NCI-H2107 treated with DMSO at 0.1 percent for 48 hours (cell line): ENCODE results near the gene MED28.
A peak's percentile ranks its signal among the peaks of the same experiment; 100 is the strongest.
"Not testable (repeated sequence)": the region's sequence is repeated elsewhere in the genome, so short reads cannot be mapped to it uniquely, and the experiment has no call there.

ENCODE experiments used
- DNase-seq: peaks from one replicate; lab custom pipeline; 2025; ENCODE audit not compliant: unreplicated experiment; lab: John Stamatoyannopoulos, UW

Gene MED28

GRCh38 chr4:17616283-17616682, 1.8 kb downstream of the MED28 start:
- no peak for DNase-seq

GRCh38 chr4:17618926-17619325, 4.5 kb downstream of the MED28 start:
- no peak for DNase-seq

GRCh38 chr4:17619416-17620105, 5.1 kb downstream of the MED28 start:
- DNase-seq: no peak

- DNase-seq: no peak
Observed at GRCh38 chr4:17623451-17624001, 9.1 kb downstream of the MED28 start.

GRCh38 chr4:17624821-17625220, 10.4 kb downstream of the MED28 start:
- no peak for DNase-seq

GRCh38 chr4:17630228-17630627, 15.8 kb downstream of the MED28 start:
- DNase-seq: no peak

- DNase-seq: no peak
Observed at GRCh38 chr4:17633600-17633999, 19.2 kb downstream of the MED28 start.

- no peak for DNase-seq
Observed at GRCh38 chr4:17635056-17635455, 20.6 kb downstream of the MED28 start.

- no peak for DNase-seq
Observed at GRCh38 chr4:17636341-17636695, 21.9 kb downstream of the MED28 start.

GRCh38 chr4:17636696-17637622, 22.5 kb downstream of the MED28 start:
- DNase-seq: peak; percentile 2

- no peak for DNase-seq
Observed at GRCh38 chr4:17639136-17639535, 24.7 kb downstream of the MED28 start.

- DNase-seq: no peak
Observed at GRCh38 chr4:17642398-17642783, 27.9 kb downstream of the MED28 start.

GRCh38 chr4:17646693-17647092, 32.3 kb downstream of the MED28 start:
- no peak for DNase-seq

- no peak for DNase-seq
Observed at GRCh38 chr4:17647176-17647806, 32.9 kb downstream of the MED28 start.

GRCh38 chr4:17647927-17648326, 33.5 kb downstream of the MED28 start:
- no peak for DNase-seq

GRCh38 chr4:17650406-17650805, 36.0 kb downstream of the MED28 start:
- no peak for DNase-seq

GRCh38 chr4:17654701-17655100, 40.3 kb downstream of the MED28 start:
- DNase-seq: no peak

- DNase-seq: no peak
Observed at GRCh38 chr4:17657090-17657489, 42.6 kb downstream of the MED28 start.

GRCh38 chr4:17657849-17658248, 43.4 kb downstream of the MED28 start:
- DNase-seq: no peak

- DNase-seq: not testable (repeated sequence)
Observed at GRCh38 chr4:17659196-17659595, 44.8 kb downstream of the MED28 start.

GRCh38 chr4:17662694-17663093, 48.3 kb downstream of the MED28 start:
- DNase-seq: no peak

- peak; percentile 2 for DNase-seq
Observed at GRCh38 chr4:17664755-17665154, 50.3 kb downstream of the MED28 start.
